ENCODE measurements around the gene C1orf159.
"Not testable (repeated sequence)": the region's sequence is repeated elsewhere in the genome, so short reads cannot be mapped to it uniquely, and the experiment has no call there.

The C1orf159 gene

GRCh38 chr1:1115786-1116700 is at the start of gene C1orf159:
Gene C1orf159, minus strand, starts transcription at chr1:1116089. Its CDS starts 24,546 bp downstream, at chr1:1091543.
- peak; percentile 97 to 99 (median 98) for DNase-seq

- DNase-seq: no peak
Measured at GRCh38 chr1:1165485-1165884, 49.6 kb upstream of the C1orf159 start.

GRCh38 chr1:1164701-1165451 is 49.0 kb upstream of the C1orf159 start:
- no peak for DNase-seq

- no peak for DNase-seq
Measured at GRCh38 chr1:1164361-1164700, 48.4 kb upstream of the C1orf159 start.

- no peak for DNase-seq
Measured at GRCh38 chr1:1163538-1164070, 47.7 kb upstream of the C1orf159 start.

GRCh38 chr1:1162597-1163537 is 47.0 kb upstream of the C1orf159 start:
- DNase-seq: no peak

- DNase-seq: no peak
Measured at GRCh38 chr1:1161683-1162079, 45.8 kb upstream of the C1orf159 start.

- DNase-seq: no peak
Measured at GRCh38 chr1:1161078-1161682, 45.3 kb upstream of the C1orf159 start.

- DNase-seq: no peak
Measured at GRCh38 chr1:1160281-1160930, 44.5 kb upstream of the C1orf159 start.

GRCh38 chr1:1157914-1158710 is 42.2 kb upstream of the C1orf159 start:
- peak in 3 of 4 experiments; percentile 15 to 35 (median 21) for DNase-seq

GRCh38 chr1:1157426-1157913 is 41.6 kb upstream of the C1orf159 start:
- peak in 2 of 4 experiments; percentile 29 to 36 for DNase-seq

- no peak for DNase-seq
Measured at GRCh38 chr1:1157033-1157365, 41.1 kb upstream of the C1orf159 start.

- DNase-seq: no peak
Measured at GRCh38 chr1:1156140-1157032, 40.5 kb upstream of the C1orf159 start.

GRCh38 chr1:1155258-1155657 is 39.4 kb upstream of the C1orf159 start:
- DNase-seq: no peak

GRCh38 chr1:1153874-1154273 is 38.0 kb upstream of the C1orf159 start:
- DNase-seq: no peak

GRCh38 chr1:1153215-1153614 is 37.3 kb upstream of the C1orf159 start:
- not testable (repeated sequence) for DNase-seq

- DNase-seq: not testable (repeated sequence)
Measured at GRCh38 chr1:1152431-1152830, 36.5 kb upstream of the C1orf159 start.

- no peak for DNase-seq
Measured at GRCh38 chr1:1151306-1151705, 35.4 kb upstream of the C1orf159 start.

- no peak for DNase-seq
Measured at GRCh38 chr1:1150100-1150499, 34.2 kb upstream of the C1orf159 start.

GRCh38 chr1:1149416-1149815 is 33.5 kb upstream of the C1orf159 start:
- DNase-seq: no peak
